ENCODE measurements around the gene MEIS3. TPM values are rescaled to one million over a fixed set of nuclear protein-coding genes. Genes with fewer than 3 reads are reported as not detected.

MEIS3 gene
- polyA plus RNA-seq, 1 of the 3 experiments (the other 2 are of a cell fraction): 69.8 TPM

DNA sequence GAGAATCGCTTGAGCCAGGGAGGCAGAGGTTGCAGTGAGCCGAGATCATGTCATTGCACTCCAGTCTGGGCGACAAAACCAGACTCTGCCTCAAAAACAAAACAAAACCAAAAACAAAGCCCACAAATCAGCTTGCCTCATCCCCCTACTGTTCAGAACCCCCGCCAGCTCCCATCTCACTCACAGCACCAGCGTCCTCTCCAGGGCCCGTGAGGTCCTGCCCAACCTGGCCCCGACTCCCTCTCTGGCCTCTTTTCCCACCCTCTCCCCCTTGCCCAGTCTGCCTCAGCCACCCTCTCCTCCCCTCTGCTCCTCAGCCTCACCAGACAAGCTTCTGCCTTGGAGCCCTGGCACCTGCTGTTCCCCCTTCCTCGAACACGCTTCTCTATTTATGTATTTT is 48.6 kb upstream of the MEIS3 start:
- Histone ChIP-seq H3K9ac (no peak overlapping the region), H3K79me2 (ENCODE audit: insufficient read depth) (no peaks in the 10 kb centered on the region), H4K20me1 (ENCODE audit: insufficient read depth) (no peaks in the 10 kb centered on the region), H3K4me2 (no peak overlapping the region), H3K9me3 (no peaks in the 10 kb centered on the region), H2AFZ (ENCODE audit: low read depth) (no peak overlapping the region), H3K27me3 (ENCODE audit: insufficient read depth) (peaks cover 6% of the 10 kb centered on the region; the same call in 1 of the 2 replicates), H3K9me2 (no peaks in the 10 kb centered on the region), H3K4me1 (ENCODE audit: control insufficient read depth in 1 of 2, insufficient read depth in 2 of 2, low read depth in 1 of 2, low read length in 1 of 2) (peaks cover 0 to 18% of the 10 kb centered on the region in 2 experiments; a peak in 1 of 4 replicates), H3F3A (replicated peaks; ENCODE audit: insufficient read depth) (peaks cover 3% of the 10 kb centered on the region), H3K36me3 (replicated peaks in 1 of 2; ENCODE audit: control insufficient read depth in 1 of 2, insufficient read depth in 2 of 2, low read length in 1 of 2) (no peaks in the 10 kb centered on the region), H3K27ac (ENCODE audit: low read depth in 2 of 2, low read length in 1 of 2) (no peak overlapping the region), H3K4me3 (ENCODE audit: low read depth in 2 of 2, low read length in 1 of 2) (no peak overlapping the region)
- 74% methylated on average over 9 of the region's 9 CpGs for WGBS (ENCODE audit: low lambda C conversion rate)
- CTCF ChIA-PET: interaction anchor here (1.1 to 1.6 kb wide), 4 partner anchors 16 to 231 kb away, joined by 4 to 7 read pairs (median 4); partner anchors contain the start of gene KPTN
- DNase-seq: no peak
- TF ChIP-seq, protein P1, sequence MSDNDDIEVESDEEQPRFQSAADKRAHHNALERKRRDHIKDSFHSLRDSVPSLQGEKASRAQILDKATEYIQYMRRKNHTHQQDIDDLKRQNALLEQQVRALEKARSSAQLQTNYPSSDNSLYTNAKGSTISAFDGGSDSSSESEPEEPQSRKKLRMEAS (IDR thresholded peaks at IDR 0.05; ENCODE audit: low read depth): no peak
- TF ChIP-seq YY1 (IDR thresholded peaks at IDR 0.05; ENCODE audit: low read depth) (no peak), CHD2 (IDR thresholded peaks at IDR 0.05; ENCODE audit: low read length, partially characterized antibody) (no peak), EP300 (IDR thresholded peaks at IDR 0.05; ENCODE audit: borderline replicate concordance in 1 of 2, low read depth in 1 of 2, low read length in 1 of 2) (no peak), MXI1 (IDR thresholded peaks at IDR 0.05; ENCODE audit: low read depth, low read length) (no peak), IRF3 (IDR thresholded peaks at IDR 0.05; ENCODE audit: low read depth, low read length) (no peak), USF1 (IDR thresholded peaks at IDR 0.05; ENCODE audit: borderline replicate concordance, low read depth) (no peak), FOXM1 (IDR thresholded peaks at IDR 0.05; ENCODE audit: low read depth) (no peak), NRF1 (IDR thresholded peaks at IDR 0.05; ENCODE audit: low read depth, low read length) (no peak), RAD21 (IDR thresholded peaks at IDR 0.05; ENCODE audit: low read length) (no peak), RCOR1 (IDR thresholded peaks at IDR 0.05; ENCODE audit: low read length) (no peak), FOXJ3 (CRISPR knock-in tag; IDR thresholded peaks at IDR 0.05) (no peak), RXRA (IDR thresholded peaks at IDR 0.05; ENCODE audit: borderline replicate concordance, low read depth) (no peak)
- POLR2A ChIA-PET: interaction anchor here (0.6 kb wide), 1 partner anchor 248 kb away, joined by 3 read pairs; no protein-coding TSS in a partner anchor

- CTCF ChIA-PET: no interaction called here
- Histone ChIP-seq H3K79me2 (ENCODE audit: insufficient read depth) (no peaks in the 10 kb centered on the region), H4K20me1 (ENCODE audit: insufficient read depth) (no peaks in the 10 kb centered on the region), H3K27ac (ENCODE audit: low read depth in 2 of 2, low read length in 1 of 2) (no peak overlapping the region), H3K4me1 (ENCODE audit: control insufficient read depth in 1 of 2, insufficient read depth in 2 of 2, low read depth in 1 of 2, low read length in 1 of 2) (peaks cover 0 to 18% of the 10 kb centered on the region in 2 experiments; a peak in 1 of 4 replicates), H3K36me3 (replicated peaks in 1 of 2; ENCODE audit: control insufficient read depth in 1 of 2, insufficient read depth in 2 of 2, low read length in 1 of 2) (no peaks in the 10 kb centered on the region), H2AFZ (ENCODE audit: low read depth) (no peak overlapping the region), H3K9me2 (no peaks in the 10 kb centered on the region), H3K9me3 (no peaks in the 10 kb centered on the region), H3K4me3 (ENCODE audit: low read depth in 2 of 2, low read length in 1 of 2) (no peak overlapping the region), H3F3A (replicated peaks; ENCODE audit: insufficient read depth) (peaks cover 3% of the 10 kb centered on the region), H3K27me3 (ENCODE audit: insufficient read depth) (no peaks in the 10 kb centered on the region; the same call in 1 of the 2 replicates), H3K9ac (no peak overlapping the region), H3K4me2 (no peak overlapping the region)
- no peak for TF ChIP-seq MEF2A (IDR thresholded peaks at IDR 0.05; ENCODE audit: borderline replicate concordance, low read depth)
- TF ChIP-seq YY1 (IDR thresholded peaks at IDR 0.05; ENCODE audit: low read depth): no peak
- no peak for TF ChIP-seq CHD2 (IDR thresholded peaks at IDR 0.05; ENCODE audit: low read length, partially characterized antibody)
- TF ChIP-seq, protein P2, sequence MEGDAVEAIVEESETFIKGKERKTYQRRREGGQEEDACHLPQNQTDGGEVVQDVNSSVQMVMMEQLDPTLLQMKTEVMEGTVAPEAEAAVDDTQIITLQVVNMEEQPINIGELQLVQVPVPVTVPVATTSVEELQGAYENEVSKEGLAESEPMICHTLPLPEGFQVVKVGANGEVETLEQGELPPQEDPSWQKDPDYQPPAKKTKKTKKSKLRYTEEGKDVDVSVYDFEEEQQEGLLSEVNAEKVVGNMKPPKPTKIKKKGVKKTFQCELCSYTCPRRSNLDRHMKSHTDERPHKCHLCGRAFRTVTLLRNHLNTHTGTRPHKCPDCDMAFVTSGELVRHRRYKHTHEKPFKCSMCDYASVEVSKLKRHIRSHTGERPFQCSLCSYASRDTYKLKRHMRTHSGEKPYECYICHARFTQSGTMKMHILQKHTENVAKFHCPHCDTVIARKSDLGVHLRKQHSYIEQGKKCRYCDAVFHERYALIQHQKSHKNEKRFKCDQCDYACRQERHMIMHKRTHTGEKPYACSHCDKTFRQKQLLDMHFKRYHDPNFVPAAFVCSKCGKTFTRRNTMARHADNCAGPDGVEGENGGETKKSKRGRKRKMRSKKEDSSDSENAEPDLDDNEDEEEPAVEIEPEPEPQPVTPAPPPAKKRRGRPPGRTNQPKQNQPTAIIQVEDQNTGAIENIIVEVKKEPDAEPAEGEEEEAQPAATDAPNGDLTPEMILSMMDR (IDR thresholded peaks at IDR 0.05): no peak
- TF ChIP-seq, protein P3, sequence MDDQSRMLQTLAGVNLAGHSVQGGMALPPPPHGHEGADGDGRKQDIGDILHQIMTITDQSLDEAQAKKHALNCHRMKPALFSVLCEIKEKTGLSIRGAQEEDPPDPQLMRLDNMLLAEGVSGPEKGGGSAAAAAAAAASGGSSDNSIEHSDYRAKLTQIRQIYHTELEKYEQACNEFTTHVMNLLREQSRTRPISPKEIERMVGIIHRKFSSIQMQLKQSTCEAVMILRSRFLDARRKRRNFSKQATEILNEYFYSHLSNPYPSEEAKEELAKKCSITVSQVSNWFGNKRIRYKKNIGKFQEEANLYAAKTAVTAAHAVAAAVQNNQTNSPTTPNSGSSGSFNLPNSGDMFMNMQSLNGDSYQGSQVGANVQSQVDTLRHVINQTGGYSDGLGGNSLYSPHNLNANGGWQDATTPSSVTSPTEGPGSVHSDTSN (IDR thresholded peaks at IDR 0.05): no peak
- no peak for TF ChIP-seq USF1 (IDR thresholded peaks at IDR 0.05; ENCODE audit: borderline replicate concordance, low read depth)
- no peak for TF ChIP-seq NFIC (IDR thresholded peaks at IDR 0.05; ENCODE audit: borderline replicate concordance)
- TF ChIP-seq GABPA (IDR thresholded peaks at IDR 0.05; ENCODE audit: low read depth): no peak
- TF ChIP-seq RCOR1 (IDR thresholded peaks at IDR 0.05; ENCODE audit: low read length): no peak
- no peak for TF ChIP-seq TEAD4 (IDR thresholded peaks at IDR 0.05; ENCODE audit: borderline replicate concordance, insufficient read depth)
- no peak for TF ChIP-seq NRF1 (IDR thresholded peaks at IDR 0.05; ENCODE audit: low read depth, low read length)
- POLR2A ChIA-PET: no interaction called here
- DNase-seq: no peak
- 86% methylated on average over 12 of the region's 27 CpGs for WGBS (ENCODE audit: low lambda C conversion rate)
Measured at GRCh38 chr19:47465957-47466356, 46.6 kb upstream of the MEIS3 start.

All from SK-N-SH (cell line).